Thyroid gland (tissue), 4 donors: ENCODE results near the gene BHLHA15. TPM values are rescaled to one million over a fixed set of nuclear protein-coding genes. Genes with fewer than 3 reads are reported as not detected.

Experiments
- DNase-seq, 2 donors: peaks; one replicate each; pipeline ENCODE4 v3.0.0-alpha.2; 2019
- H3K27ac ChIP-seq, 3 donors: fragments of 200-600 bp; sonication (generic); 1 replicate in 2 of 3; 2 replicates in 1 of 3; pipeline ENCODE4 v1.5.1; 2016 to 2019; ENCODE audit warnings: mild to moderate bottlenecking in 1 of 3, moderate library complexity in 1 of 3
- H3K27me3 ChIP-seq: fragments of 200-600 bp; sonication (generic); one replicate; pipeline ENCODE4 v1.5.1; 2019
- H3K36me3 ChIP-seq, 2 donors: fragments of 200-600 bp; sonication (generic); one replicate each; pipeline ENCODE4 v1.5.1; 2016 to 2019
- H3K4me1 ChIP-seq, 2 donors: fragments of 200-600 bp; sonication (generic); one replicate each; pipeline ENCODE4 v1.5.1; 2017 to 2019
- H3K4me3 ChIP-seq, 3 donors: fragments of 200-600 bp; sonication (generic); replicated peaks in 1 of 3; 1 replicate in 2 of 3; 2 replicates in 1 of 3; pipeline ENCODE4 v1.5.1; 2016; ENCODE audit warnings: mild to moderate bottlenecking in 1 of 3
- H3K9me3 ChIP-seq: fragments of 200-600 bp; sonication (generic); one replicate; pipeline ENCODE4 v1.5.1; 2017
- CTCF ChIP-seq, 6 experiments: fragments of 200-600 bp in 3 of 6; fragments of 450-650 bp in 3 of 6; sonication (generic) in 3 of 6; IDR thresholded peaks; one replicate each; pipeline ENCODE4 v1.5.1; 2016 to 2019; ENCODE audit warnings: antibody characterized with exemption in 6 of 6, mild to moderate bottlenecking in 2 of 6, inconsistent platforms in 1 of 6, moderate library complexity in 1 of 6
- POLR2A ChIP-seq, 2 donors: fragments of 450-650 bp; IDR thresholded peaks; one replicate each; pipeline ENCODE4 v1.6.1; 2017; ENCODE audit warnings: antibody characterized with exemption in 2 of 2, mild to moderate bottlenecking in 2 of 2, moderate library complexity in 1 of 2
- WGBS, 2 donors: methylation state at CpG; one replicate each; pipeline ENCODE4 v1.1.5; 2017; 5-methylcytosine and 5-hydroxymethylcytosine counted together
- intact Hi-C: fragments of 100-400 bp; cut with DNase I; formaldehyde crosslinking; loops from one replicate; pipeline ENCODE4 v1.15.1; 2023
- total RNA-seq, 4 donors: library from RNA; depleted of rRNA; stranded (reverse); fragments of >200 nt; gene quantifications; one replicate each; pipeline ENCODE4 v1.2.3, GENCODE V29; 2016

BHLHA15 gene
- total RNA-seq, 4 donors from 2014 or later = 1.2 to 8.7 (median 1.9) TPM; not detected in 1

- no peaks in the 10 kb centered on the region for H3K9me3 ChIP-seq
- no peak overlapping the region for H3K4me3 ChIP-seq
- no peaks in the 10 kb centered on the region for H3K36me3 ChIP-seq
- H3K27ac ChIP-seq = no peak overlapping the region
- DNase-seq = no peak
- TF ChIP-seq CTCF (IDR thresholded peaks at IDR 0.05) = no peak
- no peak for TF ChIP-seq POLR2A (IDR thresholded peaks at IDR 0.05)
- H3K4me1 ChIP-seq = peaks cover 3% of the 10 kb centered on the region in 2 donors
- H3K27me3 ChIP-seq = no peaks in the 10 kb centered on the region
- WGBS, 2 donors = 80 to 88% methylated on average over 8 to 12 of the region's 25 CpGs
- intact Hi-C loops = no loop called here
Measured at GRCh38 chr7:98213888-98214810, 2.9 kb downstream of the BHLHA15 start.

- Histone ChIP-seq H3K27me3 (no peaks in the 10 kb centered on the region), H3K27ac (no peak overlapping the region), H3K9me3 (no peaks in the 10 kb centered on the region), H3K4me3 (no peak overlapping the region), H3K36me3 (no peaks in the 10 kb centered on the region), H3K4me1 (peaks cover 3% of the 10 kb centered on the region in 2 donors)
- DNase-seq = no peak
- TF ChIP-seq POLR2A (IDR thresholded peaks at IDR 0.05) (no peak), CTCF (IDR thresholded peaks at IDR 0.05) (no peak)
- WGBS, 2 donors = 93% methylated on average over 13 to 22 of the region's 27 CpGs
- intact Hi-C loops = no loop called here
Measured at GRCh38 chr7:98214811-98215321, 3.6 kb downstream of the BHLHA15 start.

- intact Hi-C loops = no loop called here
- Histone ChIP-seq H3K4me1 (peaks cover 0 to 3% of the 10 kb centered on the region in 2 donors), H3K36me3 (no peaks in the 10 kb centered on the region), H3K9me3 (no peaks in the 10 kb centered on the region), H3K27me3 (no peaks in the 10 kb centered on the region), H3K27ac (no peak overlapping the region), H3K4me3 (no peak overlapping the region)
- DNase-seq = no peak
- TF ChIP-seq POLR2A (IDR thresholded peaks at IDR 0.05) (no peak), CTCF (IDR thresholded peaks at IDR 0.05) (no peak)
- 90 to 92% methylated on average over 32 of the region's 32 CpGs for WGBS, 2 donors
Measured at GRCh38 chr7:98215561-98216495, 4.6 kb downstream of the BHLHA15 start.

GRCh38 chr7:98216941-98217622, 5.8 kb downstream of the BHLHA15 start:
- Histone ChIP-seq H3K4me3 (no peak overlapping the region), H3K36me3 (peaks cover 3 to 6% of the 10 kb centered on the region in 2 donors), H3K9me3 (no peaks in the 10 kb centered on the region), H3K27me3 (no peaks in the 10 kb centered on the region), H3K4me1 (no peaks in the 10 kb centered on the region), H3K27ac (no peak overlapping the region)
- no peak for DNase-seq
- intact Hi-C loops = no loop called here
- 91 to 92% methylated on average over 9 to 13 of the region's 24 CpGs for WGBS, 2 donors
- no peak for TF ChIP-seq POLR2A (IDR thresholded peaks at IDR 0.05)
- no peak for TF ChIP-seq CTCF (IDR thresholded peaks at IDR 0.05)
